ENCODE measurements around the gene GNPTG. TPM values are rescaled to one million over a fixed set of nuclear protein-coding genes. Genes with fewer than 3 reads are reported as not detected.

Gene GNPTG
- total and polyA plus RNA-seq, 7 donors: 28.0 to 60.1 (median 43.5) TPM

- peaks cover 33 to 56% (median 51%) of the 10 kb centered on the region in 3 donors for H3K27me3 ChIP-seq
- DNase-seq: no peak
- peaks cover 0 to 5% (median 0%) of the 10 kb centered on the region in 4 donors for H3K9me3 ChIP-seq
- WGBS, 2 donors: 50 to 56% methylated on average over 22 of the region's 22 CpGs
- peaks cover 0 to 10% (median 0%) of the 10 kb centered on the region in 4 donors for H3K36me3 ChIP-seq
- intact Hi-C loops (cut with DNase I): no loop called here
- no peak for TF ChIP-seq EP300 (IDR thresholded peaks at IDR 0.05)
- peak overlapping the region in 3 of 4 donors; percentile 4 to 37 (median 20) for H3K27ac ChIP-seq
- H3K4me3 ChIP-seq: peak overlapping the region in 3 of 4 donors; percentile 29 to 41 (median 40)
- peaks cover 0 to 34% (median 26%) of the 10 kb centered on the region in 4 donors for H3K4me1 ChIP-seq
These were observed 20.6 kb upstream of the GNPTG start for GRCh38 chr16:1330931-1331711.

DNA sequence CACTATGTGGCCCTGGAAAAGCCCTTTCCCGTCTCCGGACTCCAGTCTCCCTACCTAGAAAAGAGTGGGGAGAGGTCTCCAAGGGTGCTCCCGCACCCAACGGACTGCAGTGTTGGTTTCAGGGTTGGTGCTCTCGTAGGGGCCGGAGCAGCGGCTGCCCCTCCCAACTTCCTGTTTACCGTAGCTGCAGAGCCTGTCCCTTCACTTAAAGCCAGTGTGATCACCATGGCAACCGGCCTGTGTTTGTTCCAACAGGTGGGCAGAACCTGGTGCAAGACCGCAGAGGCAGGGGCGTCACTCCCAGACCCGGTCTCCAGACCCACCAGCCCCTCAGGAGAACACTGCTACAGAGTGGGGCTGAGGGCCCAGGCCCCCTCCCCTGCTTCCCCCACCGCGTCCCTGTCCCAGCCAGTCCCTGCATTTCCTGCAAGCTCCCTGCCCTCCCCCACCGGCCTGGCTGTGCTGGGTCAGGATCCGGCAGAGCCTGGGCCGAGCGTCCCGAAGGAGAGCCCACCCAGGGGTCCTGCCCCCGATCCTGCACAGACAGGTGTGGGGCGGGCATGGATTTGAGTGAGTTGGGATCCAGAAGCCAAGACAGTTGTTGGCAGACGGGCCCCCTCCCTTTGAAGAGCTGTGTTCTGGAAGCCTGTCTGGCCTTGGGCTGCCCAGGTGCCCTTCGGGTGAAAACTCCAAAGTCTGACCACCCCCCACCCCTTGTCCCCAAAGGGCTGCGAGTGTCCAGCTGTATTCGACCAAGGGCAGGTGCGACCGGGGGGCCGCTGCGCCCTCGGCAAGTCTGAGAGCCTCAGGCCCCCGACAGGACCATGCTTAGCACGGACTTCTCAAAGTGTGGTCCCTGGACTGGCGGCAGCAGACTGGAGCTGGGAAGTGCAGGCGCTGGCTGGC, 19.8 kb upstream of the GNPTG start:
- peaks cover 0 to 34% (median 26%) of the 10 kb centered on the region in 4 donors for H3K4me1 ChIP-seq
- WGBS, 2 donors: 5% methylated on average over 34 of the region's 34 CpGs
- H3K27me3 ChIP-seq: peaks cover 33 to 63% (median 51%) of the 10 kb centered on the region in 3 donors
- intact Hi-C loops (cut with DNase I): no loop called here
- peak; percentile 86 for DNase-seq
- H3K36me3 ChIP-seq: peaks cover 0 to 6% (median 0%) of the 10 kb centered on the region in 4 donors
- peaks cover 0 to 5% (median 0%) of the 10 kb centered on the region in 4 donors for H3K9me3 ChIP-seq
- peak overlapping the region in 3 of 4 donors; percentile 4 to 37 (median 20) for H3K27ac ChIP-seq
- no peak for TF ChIP-seq POLR2A (IDR thresholded peaks at IDR 0.05)
- TF ChIP-seq EP300 (IDR thresholded peaks at IDR 0.05): no peak
- TF ChIP-seq CTCF (IDR thresholded peaks at IDR 0.05): no peak
- TF ChIP-seq POLR2AphosphoS5 (IDR thresholded peaks at IDR 0.05): no peak
- peak overlapping the region; percentile 8 to 41 (median 34) for H3K4me3 ChIP-seq

DNA sequence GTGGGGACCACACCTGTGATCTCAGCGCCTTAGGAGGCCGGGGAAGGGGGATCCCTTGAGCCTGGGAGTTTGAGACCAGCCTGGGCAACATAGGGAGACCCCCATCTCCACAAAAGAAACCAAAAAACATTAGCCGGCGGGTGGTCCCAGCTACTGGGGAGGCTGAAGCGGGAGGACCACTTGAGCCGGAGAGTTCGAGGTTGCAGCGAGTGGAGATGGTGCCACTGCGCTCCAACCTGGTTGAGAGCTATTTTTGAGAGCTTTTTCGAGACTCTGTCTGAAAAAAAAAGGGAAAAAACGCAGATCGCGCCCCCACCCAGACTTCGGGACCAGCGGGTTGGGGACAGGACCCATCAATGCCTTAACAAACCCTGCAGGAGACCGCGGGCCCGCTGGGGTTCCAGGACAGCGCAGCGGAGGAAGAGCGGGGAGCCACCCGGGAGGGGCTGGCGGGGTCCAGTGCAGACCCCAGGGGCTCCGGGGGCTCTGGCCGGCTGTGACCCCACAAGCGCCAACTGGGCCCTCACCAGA, 19.0 kb upstream of the GNPTG start:
- Histone ChIP-seq H3K4me1 (peaks cover 0 to 34% (median 26%) of the 10 kb centered on the region in 4 donors), H3K4me3 (peak overlapping the region; percentile 14 to 41 (median 34)), H3K9me3 (peaks cover 0 to 5% (median 0%) of the 10 kb centered on the region in 4 donors), H3K36me3 (peaks cover 0 to 3% (median 0%) of the 10 kb centered on the region in 4 donors), H3K27me3 (peaks cover 33 to 63% (median 51%) of the 10 kb centered on the region in 3 donors), H3K27ac (no peak overlapping the region)
- TF ChIP-seq EP300 (IDR thresholded peaks at IDR 0.05) (no peak), POLR2AphosphoS5 (IDR thresholded peaks at IDR 0.05) (no peak), CTCF (IDR thresholded peaks at IDR 0.05) (no peak), POLR2A (IDR thresholded peaks at IDR 0.05) (no peak)
- no peak for DNase-seq
- intact Hi-C loops (cut with DNase I): no loop called here
- WGBS, 2 donors: 8 to 10% methylated on average over 26 of the region's 26 CpGs

GRCh38 chr16:1333149-1333812, 18.4 kb upstream of the GNPTG start, which contains the start of gene BAIAP3:
BAIAP3 (plus strand) TSS chr16:1333645; CDS start chr16:1338550, 4,905 bp downstream.
- Histone ChIP-seq H3K9me3 (peaks cover 0 to 5% (median 0%) of the 10 kb centered on the region in 4 donors), H3K36me3 (no peaks in the 10 kb centered on the region), H3K27ac (no peak within 1 kb of the TSS), H3K27me3 (peaks cover 33 to 63% (median 51%) of the 10 kb centered on the region in 3 donors), H3K4me3 (peak within 1 kb of the TSS; percentile 14 to 41 (median 34)), H3K4me1 (peaks cover 0 to 34% (median 26%) of the 10 kb centered on the region in 4 donors)
- 3 to 6% methylated on average over 83 of the region's 83 CpGs for WGBS, 2 donors
- no peak for DNase-seq
- no peak for TF ChIP-seq POLR2AphosphoS5 (IDR thresholded peaks at IDR 0.05)
- TF ChIP-seq EP300 (IDR thresholded peaks at IDR 0.05): no peak
- no peak for TF ChIP-seq POLR2A (IDR thresholded peaks at IDR 0.05)
- TF ChIP-seq CTCF (IDR thresholded peaks at IDR 0.05): no peak
- intact Hi-C loops (cut with DNase I): no loop called here
